BLaER1 (cell line): ENCODE data around the gene GRIK2.

Source experiments
- H3K27ac ChIP-seq: shearing (Covaris generic); formaldehyde crosslinking; 2 replicates; pipeline ENCODE4 v1.8.1; 2022
- H3K27me3 ChIP-seq: shearing (Covaris generic); formaldehyde crosslinking; 2 replicates; pipeline ENCODE4 v1.8.1; 2022
- H3K36me3 ChIP-seq: shearing (Covaris generic); formaldehyde crosslinking; 2 replicates; pipeline ENCODE4 v1.8.1; 2022
- H3K4me1 ChIP-seq: shearing (Covaris generic); formaldehyde crosslinking; 2 replicates; pipeline ENCODE4 v1.8.1; 2022
- H3K4me2 ChIP-seq: shearing (Covaris generic); formaldehyde crosslinking; 2 replicates; pipeline ENCODE4 v1.8.1; 2022
- H3K4me3 ChIP-seq: shearing (Covaris generic); formaldehyde crosslinking; 2 replicates; pipeline ENCODE4 v1.8.1; 2022
- H3K9ac ChIP-seq: shearing (Covaris generic); formaldehyde crosslinking; 2 replicates; pipeline ENCODE4 v1.8.1; 2022
- H3K9me3 ChIP-seq: shearing (Covaris generic); formaldehyde crosslinking; 2 replicates; pipeline ENCODE4 v1.8.1; 2022
- H4K20me1 ChIP-seq: shearing (Covaris generic); formaldehyde crosslinking; 2 replicates; pipeline ENCODE4 v1.8.1; 2022
- Cebpa-rat ChIP-seq: shearing (Covaris generic); IDR thresholded peaks from 2 replicates; pipeline ENCODE4 v1.8.1; 2022

Gene GRIK2

DNA sequence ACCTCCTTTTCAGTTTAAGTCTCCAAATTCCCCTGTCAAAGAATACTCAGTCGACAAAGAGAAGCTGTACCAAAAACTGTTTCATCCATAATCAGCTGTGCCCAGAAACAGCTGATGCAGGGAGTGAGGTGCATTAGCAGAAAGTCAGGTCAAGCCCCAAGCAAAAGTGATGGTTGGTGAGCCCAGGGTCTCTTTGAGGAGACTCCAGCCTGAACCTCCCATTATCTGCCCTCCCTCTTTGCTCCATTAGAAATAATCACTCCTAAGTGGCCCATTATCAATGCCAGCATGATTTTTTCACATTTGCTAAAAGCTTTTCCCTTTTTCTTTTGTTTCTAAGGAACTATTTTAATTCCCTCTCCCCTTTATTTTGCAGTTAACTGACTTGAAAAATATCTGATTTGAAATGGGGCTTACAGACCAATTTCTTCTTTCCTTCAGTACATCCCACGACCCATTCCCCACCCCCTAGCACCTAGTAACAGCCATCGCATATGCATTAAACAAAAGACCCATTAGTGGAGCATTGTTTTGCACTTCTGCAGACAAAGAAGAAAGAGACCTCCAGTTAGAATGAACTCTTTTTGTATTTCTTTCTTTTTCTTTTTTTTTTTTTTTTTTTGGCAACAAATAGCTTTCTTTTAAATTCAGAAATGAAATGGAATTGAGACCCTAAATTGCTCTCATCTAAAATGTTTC is 257.0 kb downstream of the GRIK2 start:
- H4K20me1 ChIP-seq: no peaks in the 10 kb centered on the region
- no peaks in the 10 kb centered on the region for H3K36me3 ChIP-seq
- no peaks in the 10 kb centered on the region for H3K4me1 ChIP-seq
- TF ChIP-seq Cebpa-rat: no peak
- no peak overlapping the region for H3K4me3 ChIP-seq
- H3K27ac ChIP-seq: no peak overlapping the region
- H3K27me3 ChIP-seq: no peaks in the 10 kb centered on the region
- no peaks in the 10 kb centered on the region for H3K9me3 ChIP-seq
- no peak overlapping the region for H3K9ac ChIP-seq
- no peak overlapping the region for H3K4me2 ChIP-seq

DNA sequence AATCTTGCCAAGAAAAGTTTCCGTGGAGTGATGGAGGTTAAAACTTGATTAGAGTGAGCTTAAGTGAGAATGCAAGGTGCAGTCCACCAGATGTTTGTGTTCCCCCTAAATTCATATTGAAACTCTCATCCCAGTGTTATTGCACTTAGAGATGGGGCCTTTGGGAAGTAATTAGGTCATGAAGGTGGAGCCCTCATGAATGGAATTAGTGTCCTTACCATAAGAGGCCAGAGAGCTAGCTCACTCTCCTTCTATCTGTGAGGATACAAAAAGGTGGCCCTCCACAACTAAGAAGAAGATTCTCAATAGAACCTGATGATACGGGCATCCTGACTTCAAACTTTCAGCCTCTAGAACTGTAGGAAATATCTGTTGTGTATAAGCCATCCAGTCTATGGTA is 258.6 kb downstream of the GRIK2 start:
- Histone ChIP-seq H3K9me3 (no peaks in the 10 kb centered on the region), H3K9ac (no peak overlapping the region), H3K36me3 (no peaks in the 10 kb centered on the region), H3K27me3 (no peaks in the 10 kb centered on the region), H3K4me2 (no peak overlapping the region), H3K4me3 (no peak overlapping the region), H3K27ac (no peak overlapping the region), H3K4me1 (no peaks in the 10 kb centered on the region), H4K20me1 (no peaks in the 10 kb centered on the region)
- TF ChIP-seq Cebpa-rat: no peak

DNA sequence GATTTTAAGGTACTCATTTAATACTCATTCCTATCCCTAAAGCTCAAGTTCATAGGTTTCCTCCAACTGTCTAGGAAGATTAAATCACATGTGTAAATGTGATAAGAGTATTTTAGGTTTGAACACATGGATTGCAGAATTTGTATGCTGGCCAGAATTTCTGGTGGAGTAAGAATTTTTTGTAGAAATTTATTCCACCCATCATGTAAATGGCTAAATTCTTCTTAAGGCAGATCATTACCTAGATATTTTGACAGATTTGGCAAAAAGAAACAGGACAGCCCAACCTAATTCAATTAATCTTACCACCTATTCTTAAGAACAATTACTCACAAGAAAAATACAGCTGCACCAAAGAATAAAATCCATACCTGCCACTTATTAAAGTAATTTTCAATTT is 261.6 kb downstream of the GRIK2 start:
- no peaks in the 10 kb centered on the region for H3K9me3 ChIP-seq
- H3K4me2 ChIP-seq: no peak overlapping the region
- H3K27me3 ChIP-seq: no peaks in the 10 kb centered on the region

DNA sequence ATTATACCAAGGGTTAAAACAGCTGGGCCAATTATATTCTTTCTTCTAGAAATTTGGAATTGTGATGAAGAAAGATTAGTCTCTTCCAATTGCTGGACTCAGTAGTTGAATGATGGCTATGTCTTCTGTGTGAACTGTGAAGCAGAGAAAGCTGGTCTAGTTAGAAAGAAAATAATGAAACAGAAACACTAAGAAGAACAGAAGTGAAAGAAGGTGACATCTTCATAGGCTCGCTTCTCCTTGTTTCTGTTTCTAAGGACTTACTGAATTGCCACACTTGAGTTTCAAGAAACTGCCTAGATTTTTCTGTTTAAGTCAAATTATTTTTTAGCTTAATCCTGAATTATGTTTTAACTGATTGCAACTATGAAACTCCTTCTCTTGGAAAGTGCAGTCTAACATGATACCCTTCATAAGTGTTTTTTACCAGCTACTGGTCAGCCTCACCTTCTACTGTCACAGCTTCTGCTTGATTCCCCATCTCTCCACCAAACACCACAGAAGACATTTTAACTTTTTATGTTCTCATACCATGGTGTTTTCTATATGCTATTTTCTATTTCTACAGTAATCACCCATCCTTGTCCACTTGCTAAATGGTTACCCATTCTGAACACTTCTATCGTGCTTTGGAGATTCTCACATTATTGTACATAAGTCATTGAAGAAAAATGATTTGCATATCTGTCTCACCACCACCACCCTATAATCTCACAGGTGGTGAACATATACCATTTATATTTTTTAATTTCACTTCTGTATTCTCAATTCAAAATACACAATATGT is 268.8 kb downstream of the GRIK2 start:
- no peak overlapping the region for H3K9ac ChIP-seq
- H3K4me1 ChIP-seq: no peaks in the 10 kb centered on the region
- no peak overlapping the region for H3K4me2 ChIP-seq
- H3K27ac ChIP-seq: no peak overlapping the region
- no peaks in the 10 kb centered on the region for H3K36me3 ChIP-seq
- H4K20me1 ChIP-seq: no peaks in the 10 kb centered on the region
- H3K4me3 ChIP-seq: no peak overlapping the region
- H3K27me3 ChIP-seq: no peaks in the 10 kb centered on the region
- 0 out of 2 replicates have a peak, but pooled peaks cover 5% of the 10 kb centered on the region for H3K9me3 ChIP-seq
- TF ChIP-seq Cebpa-rat: no peak

More for the DNA sequence above, 261.6 kb downstream of the GRIK2 start:
- no peaks in the 10 kb centered on the region for H3K4me1 ChIP-seq
- no peaks in the 10 kb centered on the region for H4K20me1 ChIP-seq
- no peak for TF ChIP-seq Cebpa-rat
- no peaks in the 10 kb centered on the region for H3K36me3 ChIP-seq
- no peak overlapping the region for H3K4me3 ChIP-seq
- H3K27ac ChIP-seq: no peak overlapping the region
- no peak overlapping the region for H3K9ac ChIP-seq

DNA sequence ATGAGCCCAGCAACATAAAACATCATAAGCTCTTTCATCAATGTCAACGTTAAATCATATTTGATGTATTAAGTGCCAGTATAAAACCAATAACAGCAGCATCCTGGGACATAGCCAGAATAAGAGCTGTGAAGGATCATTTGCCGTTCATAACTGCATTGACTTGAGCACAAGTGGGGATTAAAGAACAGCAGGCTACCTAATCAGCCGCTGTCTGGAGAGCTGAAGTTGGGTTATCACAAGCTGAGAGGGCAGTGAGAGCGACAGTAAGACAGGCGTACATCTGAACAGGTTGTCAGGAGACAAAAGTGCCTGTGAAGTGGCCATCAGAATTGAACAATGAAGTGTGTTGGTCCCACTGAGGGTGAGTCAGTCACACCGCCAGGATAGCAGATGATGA is 269.6 kb downstream of the GRIK2 start:
- no peak overlapping the region for H3K4me3 ChIP-seq
- H3K27me3 ChIP-seq: no peaks in the 10 kb centered on the region
- no peak overlapping the region for H3K9ac ChIP-seq
- 0 out of 2 replicates have a peak, but pooled peaks cover 5% of the 10 kb centered on the region for H3K9me3 ChIP-seq
- H3K4me1 ChIP-seq: no peaks in the 10 kb centered on the region
- no peaks in the 10 kb centered on the region for H3K36me3 ChIP-seq
- no peaks in the 10 kb centered on the region for H4K20me1 ChIP-seq
- TF ChIP-seq Cebpa-rat: no peak
- no peak overlapping the region for H3K27ac ChIP-seq
- no peak overlapping the region for H3K4me2 ChIP-seq

DNA sequence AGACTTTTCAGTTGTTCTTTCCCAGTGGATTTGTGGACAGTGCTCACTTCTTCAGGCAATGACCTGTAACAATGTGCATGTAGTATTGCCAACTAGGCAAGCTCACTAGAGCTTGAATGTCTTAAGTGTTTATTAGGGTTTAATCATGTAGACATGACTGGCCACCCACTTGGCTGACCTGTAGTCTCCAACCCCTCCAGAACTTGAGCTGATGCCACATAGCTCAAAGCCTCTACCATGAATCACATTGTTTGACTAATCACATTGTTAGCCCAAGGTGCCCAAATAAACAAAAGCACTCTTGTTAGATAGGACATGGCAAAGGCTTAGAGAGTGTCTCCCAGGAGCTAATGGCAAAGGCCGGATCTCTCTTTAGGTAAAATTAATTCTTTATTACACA is 272.7 kb downstream of the GRIK2 start:
- Histone ChIP-seq H3K27ac (no peak overlapping the region), H3K4me2 (no peak overlapping the region)

DNA sequence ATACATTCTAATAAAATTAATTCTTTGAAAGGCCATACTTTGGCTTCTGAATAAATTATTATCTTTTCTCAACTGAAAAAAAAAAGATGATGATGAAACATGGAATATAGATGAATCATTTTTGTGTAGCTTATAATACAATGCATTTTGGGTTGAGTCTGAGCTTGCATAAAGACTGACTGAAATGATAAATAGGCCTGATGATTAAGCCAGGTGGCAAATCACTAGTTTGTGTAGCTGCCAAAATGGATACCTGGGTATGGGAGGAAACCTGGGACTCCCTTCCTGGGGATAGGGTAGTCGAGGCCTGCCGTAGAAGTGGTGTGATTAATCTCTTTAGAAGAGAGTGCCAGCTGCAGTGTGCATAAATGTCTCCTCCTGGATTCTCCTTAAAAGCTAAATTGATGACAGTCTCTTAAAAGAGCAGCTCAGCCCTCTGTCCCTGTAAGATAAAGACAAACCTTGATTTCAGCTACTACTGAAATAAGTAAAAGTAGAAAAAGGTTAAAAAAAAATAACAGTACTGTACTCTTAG is 275.1 kb downstream of the GRIK2 start:
- no peak overlapping the region for H3K4me3 ChIP-seq
- H3K36me3 ChIP-seq: no peaks in the 10 kb centered on the region
- no peak overlapping the region for H3K4me2 ChIP-seq
- no peak for TF ChIP-seq Cebpa-rat
- H4K20me1 ChIP-seq: no peaks in the 10 kb centered on the region
- no peaks in the 10 kb centered on the region for H3K4me1 ChIP-seq
- no peaks in the 10 kb centered on the region for H3K27me3 ChIP-seq
- no peak overlapping the region for H3K9ac ChIP-seq
- H3K27ac ChIP-seq: no peak overlapping the region
- H3K9me3 ChIP-seq: 0 out of 2 replicates have a peak, but pooled peaks cover 5% of the 10 kb centered on the region

More for the DNA sequence above, 272.7 kb downstream of the GRIK2 start:
- no peaks in the 10 kb centered on the region for H3K36me3 ChIP-seq
- 0 out of 2 replicates have a peak, but pooled peaks cover 5% of the 10 kb centered on the region for H3K9me3 ChIP-seq
- TF ChIP-seq Cebpa-rat: no peak
- H3K4me1 ChIP-seq: no peaks in the 10 kb centered on the region
- no peaks in the 10 kb centered on the region for H3K27me3 ChIP-seq
- no peak overlapping the region for H3K9ac ChIP-seq
- H3K4me3 ChIP-seq: no peak overlapping the region
- H4K20me1 ChIP-seq: no peaks in the 10 kb centered on the region

DNA sequence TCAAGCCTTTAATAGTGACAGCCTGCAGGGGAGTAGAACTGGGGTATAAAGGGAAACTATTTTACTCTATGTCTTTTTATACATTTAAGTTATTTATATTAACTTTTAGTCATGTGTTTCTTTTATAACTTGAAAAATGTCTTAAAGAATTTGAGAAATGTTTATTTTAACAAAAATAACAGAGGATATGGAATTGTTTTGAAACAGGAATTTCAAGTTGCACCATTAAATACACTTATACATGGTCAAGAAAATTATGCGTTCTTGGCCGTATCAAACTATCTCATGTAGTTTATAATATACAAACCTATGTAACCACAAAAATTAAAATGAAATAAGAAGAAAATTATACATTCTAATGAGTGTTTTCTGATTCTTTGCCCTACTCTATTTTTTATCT is 282.7 kb downstream of the GRIK2 start:
- Histone ChIP-seq H3K36me3 (no peaks in the 10 kb centered on the region), H3K9me3 (no peaks in the 10 kb centered on the region), H3K9ac (no peak overlapping the region), H3K4me1 (no peaks in the 10 kb centered on the region), H3K4me3 (no peak overlapping the region), H4K20me1 (no peaks in the 10 kb centered on the region), H3K4me2 (no peak overlapping the region), H3K27me3 (no peaks in the 10 kb centered on the region), H3K27ac (no peak overlapping the region)
- TF ChIP-seq Cebpa-rat: no peak

DNA sequence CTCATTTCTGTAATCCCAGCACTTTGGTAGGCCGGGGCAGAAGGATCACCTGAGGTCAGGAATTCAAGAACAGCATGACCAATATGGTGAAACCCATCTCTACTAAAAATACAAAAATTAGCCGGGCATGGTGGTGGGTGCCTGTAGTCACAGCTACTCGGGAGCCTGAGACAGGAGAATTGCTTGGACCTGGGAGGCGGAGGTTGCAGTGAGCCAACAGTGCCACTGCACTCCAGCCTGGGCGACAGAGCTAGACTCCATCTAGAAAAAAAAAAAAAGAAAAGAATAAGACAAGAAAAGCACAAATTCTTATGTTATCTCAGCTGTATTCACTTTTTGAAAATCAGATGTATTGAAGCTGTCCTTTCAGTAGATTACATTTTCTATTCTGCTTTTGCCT is 289.4 kb downstream of the GRIK2 start:
- H4K20me1 ChIP-seq: no peaks in the 10 kb centered on the region
- no peak overlapping the region for H3K27ac ChIP-seq
- no peak overlapping the region for H3K4me3 ChIP-seq
- no peaks in the 10 kb centered on the region for H3K27me3 ChIP-seq
- no peak overlapping the region for H3K4me2 ChIP-seq
- H3K9ac ChIP-seq: no peak overlapping the region
- no peaks in the 10 kb centered on the region for H3K36me3 ChIP-seq
- H3K4me1 ChIP-seq: no peaks in the 10 kb centered on the region
- H3K9me3 ChIP-seq: no peaks in the 10 kb centered on the region
- TF ChIP-seq Cebpa-rat: no peak

DNA sequence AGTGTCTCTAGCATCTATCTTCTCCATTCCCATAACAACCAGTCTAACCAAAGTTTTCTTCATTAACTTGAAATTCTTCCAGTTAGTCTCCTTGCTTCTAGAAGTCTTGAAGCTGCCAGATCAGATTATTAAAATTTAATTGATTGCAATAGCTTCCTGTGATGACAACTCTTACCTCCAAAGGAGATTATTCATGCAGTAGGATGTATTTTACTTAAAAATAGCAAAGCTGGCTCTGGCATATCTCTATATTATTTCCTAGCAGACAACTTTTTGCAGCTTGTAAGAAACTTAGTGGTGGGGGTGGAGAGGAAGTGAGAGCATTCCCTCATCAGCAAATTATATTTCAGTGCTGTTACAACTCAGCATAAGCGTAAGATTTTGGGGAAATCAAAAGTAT is 290.4 kb downstream of the GRIK2 start:
- H3K9ac ChIP-seq: no peak overlapping the region
- H3K36me3 ChIP-seq: no peaks in the 10 kb centered on the region
- H3K4me2 ChIP-seq: no peak overlapping the region
- H3K27ac ChIP-seq: no peak overlapping the region
- no peak for TF ChIP-seq Cebpa-rat
- H3K4me1 ChIP-seq: no peaks in the 10 kb centered on the region
- no peaks in the 10 kb centered on the region for H4K20me1 ChIP-seq
- no peaks in the 10 kb centered on the region for H3K9me3 ChIP-seq
- H3K27me3 ChIP-seq: no peaks in the 10 kb centered on the region
- H3K4me3 ChIP-seq: no peak overlapping the region
